ENCODE measurements around the gene DNAH3.
A peak's percentile ranks its signal among the peaks of the same experiment; 100 is the strongest.
"Not testable (repeated sequence)": the region's sequence is repeated elsewhere in the genome, so short reads cannot be mapped to it uniquely, and the experiment has no call there.

Gene DNAH3

GRCh38 chr16:21166561-21166961 lies 15.9 kb upstream of the DNAH3 start:
- no peak for DNase-seq

GRCh38 chr16:21164521-21165168 lies 14.0 kb upstream of the DNAH3 start:
- no peak for DNase-seq

GRCh38 chr16:21163576-21163975 lies 12.9 kb upstream of the DNAH3 start:
- no peak for DNase-seq

- no peak for DNase-seq
Measured at GRCh38 chr16:21162661-21163151, 12.1 kb upstream of the DNAH3 start.

GRCh38 chr16:21161211-21161610 lies 10.6 kb upstream of the DNAH3 start:
- DNase-seq: no peak

- DNase-seq: no peak
Measured at GRCh38 chr16:21160276-21160675, 9.6 kb upstream of the DNAH3 start.

- DNase-seq: peak; percentile 6
Measured at GRCh38 chr16:21159281-21159951, 8.8 kb upstream of the DNAH3 start.

GRCh38 chr16:21158208-21159110 lies 7.8 kb upstream of the DNAH3 start, which contains the start of gene LDAF1:
Gene LDAF1, plus strand, starts transcription at chr16:21158674. Its CDS starts 2,509 bp downstream, at chr16:21161183.
- DNase-seq: peak; percentile 85

- DNase-seq: no peak
Measured at GRCh38 chr16:21157632-21158031, 7.0 kb upstream of the DNAH3 start.

- peak; percentile 27 for DNase-seq
Measured at GRCh38 chr16:21156767-21157467, 6.3 kb upstream of the DNAH3 start.

GRCh38 chr16:21156011-21156410 lies 5.4 kb upstream of the DNAH3 start:
- DNase-seq: not testable (repeated sequence)

- DNase-seq: not testable (repeated sequence)
Measured at GRCh38 chr16:21153124-21153729, 2.6 kb upstream of the DNAH3 start.

- DNase-seq: not testable (repeated sequence)
Measured at GRCh38 chr16:21152160-21153030, 1.7 kb upstream of the DNAH3 start.

GRCh38 chr16:21145738-21146137 lies 4.9 kb downstream of the DNAH3 start:
- DNase-seq: no peak

GRCh38 chr16:21134053-21134452 lies 16.6 kb downstream of the DNAH3 start:
- DNase-seq: no peak

- DNase-seq: no peak
Measured at GRCh38 chr16:21130811-21131210, 19.8 kb downstream of the DNAH3 start.

GRCh38 chr16:21128991-21129390 lies 21.7 kb downstream of the DNAH3 start:
- no peak for DNase-seq

- no peak for DNase-seq
Measured at GRCh38 chr16:21126518-21126917, 24.1 kb downstream of the DNAH3 start.

GRCh38 chr16:21125191-21125590 lies 25.5 kb downstream of the DNAH3 start:
- no peak for DNase-seq

- no peak for DNase-seq
Measured at GRCh38 chr16:21120976-21121520, 29.6 kb downstream of the DNAH3 start.

- DNase-seq: no peak
Measured at GRCh38 chr16:21117567-21117966, 33.1 kb downstream of the DNAH3 start.
